B cell (primary cell): ENCODE data around the gene SHQ1. TPM values are rescaled to one million over a fixed set of nuclear protein-coding genes. Genes with fewer than 3 reads are reported as not detected.

Experiments used
- ATAC-seq: fragments of 200-7000 bp; cut with Tn5 transposase; one replicate; pipeline ENCODE4 v1.10.0; 2021; ENCODE audit warnings: low read depth, mild to moderate bottlenecking, moderate number of reproducible peaks, moderate library complexity
- CTCF ChIA-PET: fragments of 350-600 bp; sonication (Branson Sonifier 250); formaldehyde crosslinking; loops from one replicate; lab custom pipeline; 2021; ENCODE audit warnings: antibody characterized with exemption, inconsistent platforms; lab: Charles Lee
- POLR2A ChIA-PET: fragments of 350-600 bp; sonication (Branson Sonifier 250); formaldehyde crosslinking; loops from one replicate; lab custom pipeline; 2021; ENCODE audit warnings: antibody characterized with exemption; lab: Charles Lee
- DNase-seq: peaks from one replicate; pipeline ENCODE4 v3.0.0; 2013
- H2AFZ ChIP-seq: 2 replicates; pipeline ENCODE4 v1.6.1; 2012; ENCODE audit warnings: mild to moderate bottlenecking, low read depth, low read length; ENCODE audit not compliant: insufficient read depth, poor library complexity, severe bottlenecking
- H3K27ac ChIP-seq, 2 donors: 1 replicate in 1 of 2; 2 replicates in 1 of 2; pipeline ENCODE4 v1.5.1; 2012 to 2013; ENCODE audit warnings: low read length in 2 of 2, mild to moderate bottlenecking in 2 of 2, moderate library complexity in 1 of 2
- H3K27me3 ChIP-seq, 4 experiments: fragments of 200-600 bp in 1 of 4; sonication (generic) in 1 of 4; replicated peaks in 1 of 4; 1 replicate in 2 of 4; 2 replicates in 2 of 4; pipeline versions ENCODE4 v1.6.1 to v1.7.0; 2013 to 2016; ENCODE audit warnings: low read length in 3 of 4, mild to moderate bottlenecking in 2 of 4, mixed read lengths in 1 of 4, moderate library complexity in 1 of 4; ENCODE audit not compliant: insufficient read depth in 4 of 4, control insufficient read depth in 3 of 4; ENCODE audit errors: control extremely low read depth in 1 of 4
- H3K36me3 ChIP-seq, 2 experiments: replicated peaks in 1 of 2; 1 replicate in 1 of 2; 2 replicates in 1 of 2; pipeline versions ENCODE4 v1.6.1 to v1.7.1; 2013; ENCODE audit warnings: low read length in 1 of 2; ENCODE audit not compliant: insufficient read depth in 2 of 2, control insufficient read depth in 1 of 2; ENCODE audit errors: control extremely low read depth in 1 of 2, extremely low read depth in 1 of 2
- H3K4me1 ChIP-seq, 2 donors: fragments of 200-600 bp in 1 of 2; sonication (generic) in 1 of 2; 1 replicate in 1 of 2; 2 replicates in 1 of 2; pipeline versions ENCODE4 v1.5.1 to v1.6.1; 2013 to 2017; ENCODE audit warnings: low read length in 2 of 2; ENCODE audit not compliant: control insufficient read depth in 2 of 2, insufficient read depth in 2 of 2
- H3K4me2 ChIP-seq: replicated peaks from 2 replicates; pipeline ENCODE3; 2012; ENCODE audit warnings: mild to moderate bottlenecking, low read depth, low read length; ENCODE audit not compliant: poor library complexity, severe bottlenecking
- H3K4me3 ChIP-seq, 5 experiments: fragments of 200-600 bp in 1 of 5; sonication (generic) in 1 of 5; 1 replicate in 3 of 5; 2 replicates in 2 of 5; pipeline versions ENCODE4 v1.5.1 to v1.7.0; 2011 to 2016; ENCODE audit warnings: low read length in 4 of 5, mild to moderate bottlenecking in 4 of 5, low read depth in 2 of 5, control low read depth in 1 of 5, moderate library complexity in 1 of 5; ENCODE audit not compliant: insufficient read depth in 1 of 5; ENCODE audit errors: control extremely low read depth in 1 of 5, extremely low read depth in 1 of 5
- H3K79me2 ChIP-seq: fragments of 200-600 bp; sonication (generic); one replicate; pipeline ENCODE4 v1.6.0; 2016; ENCODE audit warnings: low read length; ENCODE audit not compliant: control insufficient read depth, insufficient read depth
- H3K9ac ChIP-seq: fragments of 200-600 bp; sonication (generic); 2 replicates; pipeline ENCODE4 v1.6.1; 2017; ENCODE audit warnings: mild to moderate bottlenecking, low read length, moderate library complexity
- H3K9me3 ChIP-seq, 3 donors: one replicate each; pipeline versions ENCODE4 v1.6.1 to v1.7.1; 2013; ENCODE audit warnings: low read length in 2 of 3; ENCODE audit not compliant: control insufficient read depth in 2 of 3, insufficient read depth in 1 of 3; ENCODE audit errors: control extremely low read depth in 1 of 3
- H4K20me1 ChIP-seq: 2 replicates; pipeline ENCODE4 v1.6.0; 2012; ENCODE audit warnings: mild to moderate bottlenecking, low read length; ENCODE audit not compliant: insufficient read depth, control insufficient read depth, poor library complexity, severe bottlenecking
- H3K27ac Mint-ChIP-seq: one replicate; pipeline ENCODE4 v1.8.0; 2021; ENCODE audit warnings: mixed read lengths
- H3K27me3 Mint-ChIP-seq: one replicate; pipeline ENCODE4 v1.8.0; 2021; ENCODE audit warnings: mixed read lengths
- H3K4me1 Mint-ChIP-seq: one replicate; pipeline ENCODE4 v1.8.0; 2021; ENCODE audit warnings: mixed read lengths
- H3K4me3 Mint-ChIP-seq: one replicate; pipeline ENCODE4 v1.8.0; 2021; ENCODE audit warnings: mixed read lengths
- H3K9me3 Mint-ChIP-seq: one replicate; pipeline ENCODE4 v1.8.0; 2022; ENCODE audit warnings: mixed read lengths; ENCODE audit not compliant: insufficient read depth
- CTCF ChIP-seq: fragments of 200-600 bp; IDR thresholded peaks from one replicate; pipeline ENCODE4 v1.8.0; 2022; ENCODE audit warnings: antibody characterized with exemption, mild to moderate bottlenecking
- EZH2 ChIP-seq: IDR thresholded peaks from 2 replicates; pipeline ENCODE4 v1.6.1; 2012; ENCODE audit warnings: borderline replicate concordance, low read depth, mild to moderate bottlenecking, moderate library complexity, low read length; ENCODE audit not compliant: insufficient read depth, poor library complexity, severe bottlenecking
- WGBS: methylation state at CpG from one replicate; pipeline ENCODE4 v1.1.5; 2013; ENCODE audit warnings: missing lambda C conversion rate; ENCODE audit not compliant: insufficient coverage; 5-methylcytosine and 5-hydroxymethylcytosine counted together
- intact Hi-C: fragments of 100-400 bp; cut with micrococcal nuclease; formaldehyde crosslinking; loops from one replicate; pipeline ENCODE4 v1.10.0; 2022
- polyA plus RNA-seq: library from polyadenylated mRNA; depleted of rRNA; stranded (reverse); fragments of >200 nt; gene quantifications from 2 replicates; pipeline ENCODE4 v1.2.3, GENCODE V29; 2012
- total RNA-seq, 2 donors: library from RNA; stranded (reverse); fragments of 120-200 nt in 1 of 2; gene quantifications; 1 replicate in 1 of 2; 2 replicates in 1 of 2; pipeline versions ENCODE4 v1.2.3 to v1.2.4, GENCODE V29; 2013 to 2022

Gene SHQ1
- total and polyA plus RNA-seq, 2 donors (not counting 1 experiment from before 2014, with no cell fraction given), result 3.6 to 32.0 TPM

- Mint-ChIP-seq H3K27ac (no peak overlapping the region), H3K4me3 (no peak overlapping the region), H3K27me3 (peaks cover 16% of the 10 kb centered on the region), H3K4me1 (no peaks in the 10 kb centered on the region), H3K9me3 (no peaks in the 10 kb centered on the region)
- Histone ChIP-seq H3K27ac (no peak overlapping the region), H3K4me1 (no peaks in the 10 kb centered on the region), H3K27me3 (peaks cover 0 to 16% (median 2%) of the 10 kb centered on the region in 4 experiments), H3K9me3 (peaks cover 0 to 8% (median under 1%) of the 10 kb centered on the region in 3 donors), H3K36me3 (no peaks in the 10 kb centered on the region), H4K20me1 (no peaks in the 10 kb centered on the region), H2AFZ (no peak overlapping the region), H3K4me3 (no peak overlapping the region), H3K4me2 (no peak overlapping the region), H3K79me2 (no peaks in the 10 kb centered on the region), H3K9ac (no peak overlapping the region)
- WGBS, result 96% methylated on average over 4 of the region's 7 CpGs
- intact Hi-C loops, result no loop called here
- CTCF ChIA-PET, result no interaction called here
- POLR2A ChIA-PET, result no interaction called here
- no peak for TF ChIP-seq CTCF
- no peak for TF ChIP-seq EZH2
- DNase-seq, result no peak
- ATAC-seq, result no peak
These were observed 120.5 kb downstream of the SHQ1 start for GRCh38 chr3:72727726-72728125.

- Histone ChIP-seq H3K4me2 (no peak overlapping the region), H3K4me3 (no peak overlapping the region), H3K9ac (no peak overlapping the region), H3K36me3 (no peaks in the 10 kb centered on the region), H2AFZ (no peak overlapping the region), H3K9me3 (peaks cover 0 to 5% (median 0%) of the 10 kb centered on the region in 3 donors), H3K27me3 (peaks cover 0 to 15% (median 2%) of the 10 kb centered on the region in 4 experiments), H3K79me2 (no peaks in the 10 kb centered on the region), H3K27ac (no peak overlapping the region), H4K20me1 (no peaks in the 10 kb centered on the region), H3K4me1 (no peaks in the 10 kb centered on the region)
- ChIA-PET POLR2A (no interaction called here), CTCF (no interaction called here)
- intact Hi-C loops, result no loop called here
- 70% methylated on average over 6 of the region's 6 CpGs for WGBS
- Mint-ChIP-seq H3K27ac (no peak overlapping the region), H3K4me1 (no peaks in the 10 kb centered on the region), H3K27me3 (peaks cover 16% of the 10 kb centered on the region), H3K4me3 (no peak overlapping the region), H3K9me3 (no peaks in the 10 kb centered on the region)
- no peak for TF ChIP-seq EZH2
- no peak for TF ChIP-seq CTCF
- ATAC-seq (no peak), DNase-seq (no peak)
These were observed 121.1 kb downstream of the SHQ1 start for GRCh38 chr3:72727172-72727571.
